Fibroblast of lung (primary cell): ENCODE results near the gene OTUB1. TPM values are rescaled to one million over a fixed set of nuclear protein-coding genes. Genes with fewer than 3 reads are reported as not detected.

ENCODE experiments used
- DNase-seq, 2 donors: peaks; one replicate each; pipeline versions ENCODE4 v3.0.0 to v3.0.0-alpha.2; 2010; ENCODE audit warnings: low read depth in 2 of 2
- H2AFZ ChIP-seq: 2 replicates; pipeline ENCODE4 v1.5.1; 2012; ENCODE audit warnings: low read length, control low read depth, inconsistent platforms
- H3K27ac ChIP-seq: 2 replicates; pipeline ENCODE4 v1.5.1; 2011; ENCODE audit warnings: low read length, control low read depth; ENCODE audit not compliant: insufficient read depth
- H3K27me3 ChIP-seq: 2 replicates; pipeline ENCODE4 v1.5.1; 2011; ENCODE audit warnings: mild to moderate bottlenecking, low read length; ENCODE audit not compliant: control insufficient read depth, insufficient read depth
- H3K36me3 ChIP-seq: 2 replicates; pipeline ENCODE4 v1.5.1; 2011; ENCODE audit warnings: low read length; ENCODE audit not compliant: control insufficient read depth, insufficient read depth
- H3K4me1 ChIP-seq: 2 replicates; pipeline ENCODE4 v1.5.1; 2011; ENCODE audit warnings: low read length; ENCODE audit not compliant: control insufficient read depth, insufficient read depth; ENCODE audit errors: extremely low read depth
- H3K4me2 ChIP-seq: 2 replicates; pipeline ENCODE4 v1.5.1; 2011; ENCODE audit warnings: low read length, control low read depth; ENCODE audit not compliant: insufficient read depth; ENCODE audit errors: extremely low read depth
- H3K4me3 ChIP-seq, 4 experiments: fragments of 200-600 bp in 1 of 4; sonication (generic) in 1 of 4; replicated peaks in 1 of 4; 2 replicates each; pipeline ENCODE4 v1.5.1; 2011 to 2016; ENCODE audit warnings: low read length in 4 of 4, low read depth in 3 of 4, mild to moderate bottlenecking in 3 of 4, control low read depth in 2 of 4, inconsistent platforms in 1 of 4, mixed read lengths in 1 of 4; ENCODE audit not compliant: insufficient read depth in 1 of 4; ENCODE audit errors: control extremely low read depth in 1 of 4
- H3K79me2 ChIP-seq: 2 replicates; pipeline ENCODE4 v1.5.1; 2012; ENCODE audit warnings: mild to moderate bottlenecking, low read length, inconsistent platforms; ENCODE audit not compliant: control insufficient read depth, insufficient read depth
- H3K9ac ChIP-seq: 2 replicates; pipeline ENCODE4 v1.5.1; 2011; ENCODE audit warnings: mild to moderate bottlenecking, low read length, control low read depth; ENCODE audit not compliant: insufficient read depth
- H3K9me3 ChIP-seq: 2 replicates; pipeline ENCODE4 v1.5.1; 2012; ENCODE audit warnings: low read depth, low read length; ENCODE audit not compliant: control insufficient read depth, insufficient read depth
- H4K20me1 ChIP-seq: 2 replicates; pipeline ENCODE4 v1.5.1; 2011; ENCODE audit warnings: low read length; ENCODE audit not compliant: control insufficient read depth, insufficient read depth; ENCODE audit errors: extremely low read depth
- CTCF ChIP-seq, 2 donors: IDR thresholded peaks in 1 of 2; conservative IDR thresholded peaks in 1 of 2; 1 replicate in 1 of 2; 2 replicates in 1 of 2; pipeline ENCODE4 v1.5.1; 2011 to 2012; ENCODE audit warnings: low read length in 2 of 2, control low read depth in 1 of 2, inconsistent platforms in 1 of 2, low read depth in 1 of 2, mild to moderate bottlenecking in 1 of 2
- EZH2 ChIP-seq: IDR thresholded peaks from 2 replicates; pipeline ENCODE4 v1.5.1; 2012; ENCODE audit warnings: low read length, control low read depth, mild to moderate bottlenecking; ENCODE audit errors: missing control alignments
- polyA plus RNA-seq, 2 donors: library from polyadenylated mRNA; depleted of rRNA in 1 of 2; stranded (reverse) in 1 of 2; unstranded in 1 of 2; fragments of >200 nt; gene quantifications; 2 replicates each; pipeline ENCODE4 v1.2.1, GENCODE V29; 2011 to 2012; ENCODE audit warnings: missing spikeins in 1 of 2
- total RNA-seq: library from RNA; depleted of rRNA; stranded (reverse); fragments of >200 nt; gene quantifications from 2 replicates; pipeline ENCODE4 v1.2.1, GENCODE V29; 2014

The OTUB1 gene
- total and polyA plus RNA-seq, 2 donors (not counting 1 experiment from before 2014, with no cell fraction given), result 37.8 to 113 TPM

- Histone ChIP-seq H4K20me1 (peaks cover 3% of the 10 kb centered on the region), H3K4me1 (no peaks in the 10 kb centered on the region), H3K4me3 (no peak overlapping the region), H3K27me3 (no peaks in the 10 kb centered on the region), H3K9me3 (no peaks in the 10 kb centered on the region), H3K27ac (no peak overlapping the region), H3K79me2 (no peaks in the 10 kb centered on the region), H3K36me3 (no peaks in the 10 kb centered on the region), H3K9ac (no peak overlapping the region), H2AFZ (no peak overlapping the region), H3K4me2 (no peak overlapping the region)
- no peak for DNase-seq
- no peak for TF ChIP-seq CTCF (conservative IDR thresholded peaks at IDR 0.05 in 1 of 2, IDR thresholded peaks at IDR 0.05 in 1 of 2; ENCODE audit: low read depth in 1 of 2, low read length in 2 of 2)
Measured at GRCh38 chr11:64019106-64020037, 33.1 kb downstream of the OTUB1 start.

DNA sequence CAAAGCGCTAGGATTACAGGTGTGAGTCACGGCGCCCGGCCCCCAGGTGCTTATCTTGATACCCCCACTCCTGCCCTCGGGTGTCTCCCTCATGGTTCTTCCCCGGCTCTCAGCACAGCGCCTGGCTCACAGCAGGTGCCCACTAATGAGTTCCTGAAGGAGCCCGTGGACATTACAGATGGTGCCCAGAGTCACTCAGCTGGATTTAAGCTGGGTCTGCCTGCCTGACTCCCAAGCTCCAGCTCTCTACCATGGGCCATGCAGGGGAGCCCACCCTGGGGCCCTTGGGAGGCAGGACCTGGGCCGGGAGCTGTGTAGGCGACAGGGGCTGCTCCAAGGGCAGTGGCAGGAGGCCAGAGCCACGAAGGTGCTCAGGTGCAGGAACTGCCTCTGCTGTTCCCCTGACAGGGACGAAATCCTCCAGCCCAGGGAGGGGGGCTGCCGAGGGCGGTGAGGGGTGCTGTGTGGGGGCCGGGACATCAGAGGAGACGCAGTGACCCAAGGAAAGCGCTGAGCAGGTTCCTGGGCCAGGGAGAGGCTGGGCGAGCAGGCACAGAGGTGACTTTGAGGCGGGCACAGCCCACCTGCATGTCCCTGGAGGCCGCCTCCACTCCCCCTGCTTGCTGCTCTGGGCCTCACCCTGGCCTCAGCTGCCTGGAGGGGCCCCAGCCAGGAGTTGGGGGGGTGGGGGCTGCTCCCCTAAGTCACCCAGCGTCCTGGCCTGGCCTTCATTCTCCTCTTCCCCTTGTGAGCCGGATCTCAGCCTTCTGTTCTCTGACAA lies 34.9 kb downstream of the OTUB1 start:
- no peaks in the 10 kb centered on the region for H3K27me3 ChIP-seq
- no peak overlapping the region for H2AFZ ChIP-seq
- no peaks in the 10 kb centered on the region for H3K4me1 ChIP-seq
- no peak overlapping the region for H3K27ac ChIP-seq
- H3K4me2 ChIP-seq, result no peak overlapping the region
- DNase-seq, result no peak
- no peaks in the 10 kb centered on the region for H3K79me2 ChIP-seq
- H3K9me3 ChIP-seq, result no peaks in the 10 kb centered on the region
- H3K36me3 ChIP-seq, result no peaks in the 10 kb centered on the region
- no peak overlapping the region for H3K9ac ChIP-seq
- no peak overlapping the region for H3K4me3 ChIP-seq
- H4K20me1 ChIP-seq, result peaks cover 3% of the 10 kb centered on the region
- TF ChIP-seq EZH2 (no peak), CTCF (conservative IDR thresholded peaks at IDR 0.05 in 1 of 2, IDR thresholded peaks at IDR 0.05 in 1 of 2; ENCODE audit: low read depth in 1 of 2, low read length in 2 of 2) (no peak)

- H3K27me3 ChIP-seq, result no peaks in the 10 kb centered on the region
- H3K9ac ChIP-seq, result no peak overlapping the region
- H3K4me1 ChIP-seq, result no peaks in the 10 kb centered on the region
- no peak overlapping the region for H3K4me2 ChIP-seq
- H3K36me3 ChIP-seq, result no peaks in the 10 kb centered on the region
- no peaks in the 10 kb centered on the region for H3K79me2 ChIP-seq
- no peaks in the 10 kb centered on the region for H3K9me3 ChIP-seq
- no peak overlapping the region for H3K4me3 ChIP-seq
- DNase-seq, result no peak
- H3K27ac ChIP-seq, result no peak overlapping the region
- TF ChIP-seq EZH2, result no peak
- peaks cover 3% of the 10 kb centered on the region for H4K20me1 ChIP-seq
- H2AFZ ChIP-seq, result no peak overlapping the region
Measured at GRCh38 chr11:64021757-64022093, 35.5 kb downstream of the OTUB1 start.
